ENCODE data around the gene TMEM54. TPM values are rescaled to one million over a fixed set of nuclear protein-coding genes. Genes with fewer than 3 reads are reported as not detected.

The TMEM54 gene
- total and polyA plus RNA-seq, 9 of the 15 experiments (the other 6 are each of a cell fraction or from before 2014, with no cell fraction given) = 1.00 to 16.2 (median 8.2) TPM

GRCh38 chr1:32939655-32940371 lies 38.6 kb upstream of the TMEM54 start (continued):
- TF ChIP-seq, protein P1, sequence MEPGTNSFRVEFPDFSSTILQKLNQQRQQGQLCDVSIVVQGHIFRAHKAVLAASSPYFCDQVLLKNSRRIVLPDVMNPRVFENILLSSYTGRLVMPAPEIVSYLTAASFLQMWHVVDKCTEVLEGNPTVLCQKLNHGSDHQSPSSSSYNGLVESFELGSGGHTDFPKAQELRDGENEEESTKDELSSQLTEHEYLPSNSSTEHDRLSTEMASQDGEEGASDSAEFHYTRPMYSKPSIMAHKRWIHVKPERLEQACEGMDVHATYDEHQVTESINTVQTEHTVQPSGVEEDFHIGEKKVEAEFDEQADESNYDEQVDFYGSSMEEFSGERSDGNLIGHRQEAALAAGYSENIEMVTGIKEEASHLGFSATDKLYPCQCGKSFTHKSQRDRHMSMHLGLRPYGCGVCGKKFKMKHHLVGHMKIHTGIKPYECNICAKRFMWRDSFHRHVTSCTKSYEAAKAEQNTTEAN (CRISPR knock-in tag; IDR thresholded peaks at IDR 0.05) = no peak
- TF ChIP-seq VEZF1 (CRISPR knock-in tag; IDR thresholded peaks at IDR 0.05) = peak; percentile 53
- TF ChIP-seq HEY1 (CRISPR knock-in tag; IDR thresholded peaks at IDR 0.05; ENCODE audit: borderline replicate concordance) = no peak
- TF ChIP-seq TGIF2 (CRISPR knock-in tag; IDR thresholded peaks at IDR 0.05) = no peak
- no peak for TF ChIP-seq ZNF449 (CRISPR knock-in tag; IDR thresholded peaks at IDR 0.05)
- peak; percentile 53 for TF ChIP-seq MAFG (tag; conservative IDR thresholded peaks at IDR 0.05)
- no peak for TF ChIP-seq KAT8 (IDR thresholded peaks at IDR 0.05; ENCODE audit: low read depth)
- no peak for TF ChIP-seq ZZZ3 (IDR thresholded peaks at IDR 0.05)
- peak; percentile 74 for TF ChIP-seq HMBOX1 (IDR thresholded peaks at IDR 0.05)
- no peak for TF ChIP-seq ZNF408 (CRISPR knock-in tag; IDR thresholded peaks at IDR 0.05; ENCODE audit: low read depth)
- TF ChIP-seq, protein P2, sequence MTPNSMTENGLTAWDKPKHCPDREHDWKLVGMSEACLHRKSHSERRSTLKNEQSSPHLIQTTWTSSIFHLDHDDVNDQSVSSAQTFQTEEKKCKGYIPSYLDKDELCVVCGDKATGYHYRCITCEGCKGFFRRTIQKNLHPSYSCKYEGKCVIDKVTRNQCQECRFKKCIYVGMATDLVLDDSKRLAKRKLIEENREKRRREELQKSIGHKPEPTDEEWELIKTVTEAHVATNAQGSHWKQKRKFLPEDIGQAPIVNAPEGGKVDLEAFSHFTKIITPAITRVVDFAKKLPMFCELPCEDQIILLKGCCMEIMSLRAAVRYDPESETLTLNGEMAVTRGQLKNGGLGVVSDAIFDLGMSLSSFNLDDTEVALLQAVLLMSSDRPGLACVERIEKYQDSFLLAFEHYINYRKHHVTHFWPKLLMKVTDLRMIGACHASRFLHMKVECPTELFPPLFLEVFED (CRISPR knock-in tag; conservative IDR thresholded peaks at IDR 0.05) = 0 out of 2 replicates have a peak, but pooled peaks have one; percentile 25
- no peak for TF ChIP-seq ZNF311 (CRISPR knock-in tag; IDR thresholded peaks at IDR 0.05)
- TF ChIP-seq C11orf30 (IDR thresholded peaks at IDR 0.05; ENCODE audit: low read depth) = no peak
- TF ChIP-seq ZNF785 (CRISPR knock-in tag; IDR thresholded peaks at IDR 0.05) = 0 out of 2 replicates have a peak, but pooled peaks have one; percentile 28
- TF ChIP-seq POLR2A (conservative IDR thresholded peaks at IDR 0.05) = no peak
- no peak for TF ChIP-seq CHD2 (IDR thresholded peaks at IDR 0.05; ENCODE audit: low read depth, low read length)
- no peak for TF ChIP-seq PHTF2 (CRISPR knock-in tag; IDR thresholded peaks at IDR 0.05)
- no peak for TF ChIP-seq SRF (CRISPR knock-in tag; IDR thresholded peaks at IDR 0.05)
- TF ChIP-seq, protein P3, sequence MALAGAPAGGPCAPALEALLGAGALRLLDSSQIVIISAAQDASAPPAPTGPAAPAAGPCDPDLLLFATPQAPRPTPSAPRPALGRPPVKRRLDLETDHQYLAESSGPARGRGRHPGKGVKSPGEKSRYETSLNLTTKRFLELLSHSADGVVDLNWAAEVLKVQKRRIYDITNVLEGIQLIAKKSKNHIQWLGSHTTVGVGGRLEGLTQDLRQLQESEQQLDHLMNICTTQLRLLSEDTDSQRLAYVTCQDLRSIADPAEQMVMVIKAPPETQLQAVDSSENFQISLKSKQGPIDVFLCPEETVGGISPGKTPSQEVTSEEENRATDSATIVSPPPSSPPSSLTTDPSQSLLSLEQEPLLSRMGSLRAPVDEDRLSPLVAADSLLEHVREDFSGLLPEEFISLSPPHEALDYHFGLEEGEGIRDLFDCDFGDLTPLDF (CRISPR knock-in tag; IDR thresholded peaks at IDR 0.05) = no peak
- TF ChIP-seq ZNF41 (CRISPR knock-in tag; conservative IDR thresholded peaks at IDR 0.05) = no peak
- no peak for TF ChIP-seq SIRT6 (IDR thresholded peaks at IDR 0.05; ENCODE audit: low read depth, low read length)
- no peak for TF ChIP-seq SRSF1 (IDR thresholded peaks at IDR 0.05; ENCODE audit: low read depth, low read length)

Measured in K562 (cell line).